ENCODE results near the gene DNAH5.

DNA sequence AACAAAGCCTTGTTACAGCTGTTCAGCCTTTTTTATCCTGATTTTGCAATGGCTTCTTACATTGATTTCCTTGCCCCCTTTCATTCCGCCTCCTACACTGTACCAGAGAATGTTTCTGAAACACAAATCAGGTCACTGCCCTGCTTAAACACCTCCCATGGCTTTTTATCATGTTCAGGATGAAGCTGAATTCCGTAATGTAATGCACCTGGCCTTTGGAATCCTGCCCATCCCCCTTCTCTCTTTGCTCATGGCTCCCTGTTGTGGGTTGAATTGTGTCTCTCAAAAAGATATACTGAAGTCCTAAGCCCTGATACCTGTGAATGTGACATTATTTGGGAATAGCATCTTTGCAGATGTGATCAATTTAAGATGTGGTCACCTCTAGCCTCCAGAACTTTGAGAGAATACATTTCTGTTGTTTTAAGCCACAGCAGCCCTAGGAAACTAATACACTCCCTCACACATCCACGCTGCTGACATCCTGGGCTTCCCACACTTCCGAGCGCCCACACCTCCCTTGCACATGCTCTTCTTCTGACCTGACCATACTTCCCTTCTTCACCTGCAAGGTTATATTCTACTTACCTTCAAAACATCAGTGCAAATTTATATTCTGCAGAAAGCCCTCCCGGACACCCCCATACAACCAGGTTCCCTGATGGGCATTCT, 101.2 kb downstream of the DNAH5 start:
- TF ChIP-seq POLR2A (IDR thresholded peaks at IDR 0.05) = no peak
- TF ChIP-seq, protein P1, sequence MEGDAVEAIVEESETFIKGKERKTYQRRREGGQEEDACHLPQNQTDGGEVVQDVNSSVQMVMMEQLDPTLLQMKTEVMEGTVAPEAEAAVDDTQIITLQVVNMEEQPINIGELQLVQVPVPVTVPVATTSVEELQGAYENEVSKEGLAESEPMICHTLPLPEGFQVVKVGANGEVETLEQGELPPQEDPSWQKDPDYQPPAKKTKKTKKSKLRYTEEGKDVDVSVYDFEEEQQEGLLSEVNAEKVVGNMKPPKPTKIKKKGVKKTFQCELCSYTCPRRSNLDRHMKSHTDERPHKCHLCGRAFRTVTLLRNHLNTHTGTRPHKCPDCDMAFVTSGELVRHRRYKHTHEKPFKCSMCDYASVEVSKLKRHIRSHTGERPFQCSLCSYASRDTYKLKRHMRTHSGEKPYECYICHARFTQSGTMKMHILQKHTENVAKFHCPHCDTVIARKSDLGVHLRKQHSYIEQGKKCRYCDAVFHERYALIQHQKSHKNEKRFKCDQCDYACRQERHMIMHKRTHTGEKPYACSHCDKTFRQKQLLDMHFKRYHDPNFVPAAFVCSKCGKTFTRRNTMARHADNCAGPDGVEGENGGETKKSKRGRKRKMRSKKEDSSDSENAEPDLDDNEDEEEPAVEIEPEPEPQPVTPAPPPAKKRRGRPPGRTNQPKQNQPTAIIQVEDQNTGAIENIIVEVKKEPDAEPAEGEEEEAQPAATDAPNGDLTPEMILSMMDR (IDR thresholded peaks at IDR 0.05 in 8 of 11, conservative IDR thresholded peaks at IDR 0.05 in 3 of 11) = no peak
